Ishikawa (cell line): ENCODE results near the gene FAM135A.

Experiments used
- CEBPB ChIP-seq: IDR thresholded peaks from 2 replicates; pipeline ENCODE4 v1.6.1; 2012
- CREB1 ChIP-seq: IDR thresholded peaks from 2 replicates; pipeline ENCODE4 v1.6.1; 2012; ENCODE audit warnings: low read depth
- EGR1 ChIP-seq: IDR thresholded peaks from 2 replicates; pipeline ENCODE4 v1.6.1; 2012
- EP300 ChIP-seq: IDR thresholded peaks from 2 replicates; pipeline ENCODE4 v1.6.1; 2012; ENCODE audit warnings: borderline replicate concordance
- FOXM1 ChIP-seq: IDR thresholded peaks from 2 replicates; pipeline ENCODE4 v1.6.1; 2012; ENCODE audit warnings: low read depth, borderline replicate concordance
- MAX ChIP-seq: IDR thresholded peaks from 2 replicates; pipeline ENCODE4 v1.6.1; 2012
- NFIC ChIP-seq: IDR thresholded peaks from 2 replicates; pipeline ENCODE4 v1.6.1; 2012
- RAD21 ChIP-seq: IDR thresholded peaks from 2 replicates; pipeline ENCODE4 v1.6.1; 2012; ENCODE audit warnings: low read depth
- REST ChIP-seq: IDR thresholded peaks from 2 replicates; pipeline ENCODE4 v1.6.1; 2012; ENCODE audit warnings: low read depth, mild to moderate bottlenecking
- TAF1 ChIP-seq: IDR thresholded peaks from 2 replicates; pipeline ENCODE4 v1.6.1; 2012; ENCODE audit warnings: low read depth, mild to moderate bottlenecking
- TCF12 ChIP-seq: IDR thresholded peaks from 2 replicates; pipeline ENCODE4 v1.6.1; 2012; ENCODE audit warnings: low read depth
- TEAD4 ChIP-seq: IDR thresholded peaks from 2 replicates; pipeline ENCODE4 v1.6.1; 2012
- USF1 ChIP-seq: IDR thresholded peaks from 2 replicates; pipeline ENCODE4 v1.6.1; 2012
- YY1 ChIP-seq: IDR thresholded peaks from 2 replicates; pipeline ENCODE4 v1.6.1; 2012; ENCODE audit warnings: low read depth
- ZBTB7A ChIP-seq: IDR thresholded peaks from 2 replicates; pipeline ENCODE4 v1.6.1; 2012; ENCODE audit warnings: low read depth

Gene FAM135A

GRCh38 chr6:70593118-70593486 is 179.8 kb downstream of the FAM135A start:
- TF ChIP-seq CEBPB (no peak), REST (no peak), FOXM1 (no peak), USF1 (no peak), ZBTB7A (no peak), YY1 (no peak), TAF1 (no peak), EGR1 (no peak), TEAD4 (no peak), RAD21 (no peak), EP300 (no peak), CREB1 (no peak), NFIC (no peak), TCF12 (no peak), MAX (no peak)

GRCh38 chr6:70599187-70599586 is 185.9 kb downstream of the FAM135A start:
- TF ChIP-seq EP300: no peak
- no peak for TF ChIP-seq ZBTB7A
- no peak for TF ChIP-seq TEAD4
- TF ChIP-seq REST: no peak
- no peak for TF ChIP-seq EGR1
- TF ChIP-seq CEBPB: no peak
- TF ChIP-seq TAF1: no peak
- no peak for TF ChIP-seq TCF12
- no peak for TF ChIP-seq USF1
- TF ChIP-seq YY1: no peak
- TF ChIP-seq RAD21: no peak
- no peak for TF ChIP-seq NFIC

GRCh38 chr6:70601014-70601413 is 187.7 kb downstream of the FAM135A start:
- TF ChIP-seq TAF1 (no peak), ZBTB7A (no peak), NFIC (no peak), MAX (no peak), TEAD4 (no peak), YY1 (no peak), TCF12 (no peak), RAD21 (no peak), USF1 (no peak), CREB1 (no peak), FOXM1 (no peak), CEBPB (no peak), REST (no peak), EP300 (no peak), EGR1 (no peak)

GRCh38 chr6:70604254-70604653 is 190.9 kb downstream of the FAM135A start:
- TF ChIP-seq NFIC (no peak), EGR1 (no peak), USF1 (no peak), TCF12 (no peak), MAX (no peak), RAD21 (no peak), REST (no peak), ZBTB7A (no peak), EP300 (no peak), FOXM1 (no peak)
